HepG2 (cell line): Measurements from ENCODE around the gene RUNX3. TPM values are rescaled to one million over a fixed set of nuclear protein-coding genes. Genes with fewer than 3 reads are reported as not detected.

Source experiments
- ATAC-seq: fragments of 200-7000 bp; cut with Tn5 transposase; 3 replicates; pipeline ENCODE4 v1.9.1; 2020; ENCODE audit warnings: mild to moderate bottlenecking, moderate library complexity
- BruUV-seq: library from RNA; stranded (reverse); fragments of 400-500 nt; replicated peaks from 2 replicates; lab custom pipeline; 2021; lab: Mats Ljungman, UMichigan
- CTCF ChIA-PET: fragments of 300-600 bp; formaldehyde crosslinking; extraction: SDS; loops from one replicate; lab custom pipeline; 2021; ENCODE audit warnings: low total read pairs, inconsistent platforms, low intra/inter-chr PET ratio; lab: Yijun Ruan, JAX
- POLR2A ChIA-PET: fragments of 350-600 bp; sonication (Branson Sonifier 250); formaldehyde crosslinking; loops from one replicate; lab custom pipeline; 2020; ENCODE audit warnings: antibody characterized with exemption, inconsistent platforms; lab: Yijun Ruan, JAX
- DNase-seq: peaks from one replicate; pipeline ENCODE4 v3.0.0-alpha.2; 2015; ENCODE audit warnings: low spot score
- FAIRE-seq: peaks from 3 replicates; lab custom pipeline; 2011; peaks lifted over from hg19 to GRCh38; lab: Jason Lieb, UNC
- H2AFZ ChIP-seq: one replicate; pipeline ENCODE4 v1.6.1; 2011; ENCODE audit warnings: low read length, inconsistent platforms
- H3K27ac ChIP-seq: fragments of 300-600 bp; 3 replicates; pipeline ENCODE4 v1.8.0; 2011; ENCODE audit warnings: mixed run types, mild to moderate bottlenecking, mixed read lengths, low read length, inconsistent platforms; ENCODE audit not compliant: insufficient read depth; ENCODE audit errors: extremely low read length
- H3K27me3 ChIP-seq, 2 experiments: fragments of 200-600 bp in 1 of 2; 2 replicates in 1 of 2; 3 replicates in 1 of 2; pipeline versions ENCODE4 v1.6.0 to v1.8.0; 2011; ENCODE audit warnings: low read length in 2 of 2, mild to moderate bottlenecking in 2 of 2, moderate library complexity in 2 of 2, inconsistent platforms in 1 of 2; ENCODE audit not compliant: insufficient read depth in 2 of 2, control insufficient read depth in 1 of 2
- H3K36me3 ChIP-seq, 2 experiments: fragments of 200-600 bp in 1 of 2; replicated peaks in 1 of 2; 2 replicates in 1 of 2; 3 replicates in 1 of 2; pipeline versions ENCODE4 v1.5.1 to v1.8.0; 2011; ENCODE audit warnings: low read length in 2 of 2, inconsistent platforms in 1 of 2; ENCODE audit not compliant: insufficient read depth in 2 of 2, control insufficient read depth in 1 of 2
- H3K4me1 ChIP-seq: 2 replicates; pipeline ENCODE4 v1.5.1; 2012; ENCODE audit warnings: low read length, inconsistent platforms; ENCODE audit not compliant: insufficient read depth
- H3K4me2 ChIP-seq: 2 replicates; pipeline ENCODE4 v1.6.0; 2011; ENCODE audit warnings: low read depth, low read length, inconsistent platforms
- H3K4me3 ChIP-seq, 3 experiments: fragments of 200-600 bp in 1 of 3; sonication (generic), shearing (Covaris generic) in 1 of 3; replicated peaks in 1 of 3; 2 replicates each; pipeline ENCODE4 v1.5.1; 2011 to 2016; ENCODE audit warnings: low read length in 3 of 3, inconsistent platforms in 2 of 3, low read depth in 2 of 3, mild to moderate bottlenecking in 2 of 3, control low read depth in 1 of 3, mixed read lengths in 1 of 3; ENCODE audit not compliant: insufficient read depth in 1 of 3
- H3K79me2 ChIP-seq: one replicate; pipeline ENCODE4 v1.6.1; 2011; ENCODE audit warnings: low read length, inconsistent platforms; ENCODE audit not compliant: insufficient read depth
- H3K9ac ChIP-seq: 2 replicates; pipeline ENCODE4 v1.6.0; 2011; ENCODE audit warnings: mild to moderate bottlenecking, low read depth, low read length, inconsistent platforms; ENCODE audit not compliant: insufficient read depth
- H3K9me3 ChIP-seq: 2 replicates; pipeline ENCODE4 v1.5.1; 2012; ENCODE audit warnings: mild to moderate bottlenecking, low read length
- H4K20me1 ChIP-seq: 2 replicates; pipeline ENCODE4 v1.6.0; 2011; ENCODE audit warnings: inconsistent platforms, mild to moderate bottlenecking, low read length, moderate library complexity; ENCODE audit not compliant: insufficient read depth
- CSRNP2 ChIP-seq: sonication (generic); formaldehyde crosslinking; conservative IDR thresholded peaks from 2 replicates; pipeline ENCODE4 v1.8.0; 2022; ENCODE audit warnings: low read depth, missing genetic modification reagents
- KDM6A ChIP-seq: IDR thresholded peaks from 2 replicates; pipeline ENCODE4 v1.6.1; 2016; ENCODE audit warnings: low read depth
- MXI1 ChIP-seq: IDR thresholded peaks from 3 replicates; pipeline ENCODE4 v1.6.1; 2012; ENCODE audit warnings: low read depth, low read length, inconsistent platforms, borderline replicate concordance
- SMAD9 ChIP-seq: sonication (generic); formaldehyde crosslinking; IDR thresholded peaks from 2 replicates; pipeline ENCODE4 v1.5.1; 2020; ENCODE audit warnings: mild to moderate bottlenecking, missing genetic modification reagents
- SNRNP70 ChIP-seq: fragments of 200-400 bp; formaldehyde crosslinking; IDR thresholded peaks from 2 replicates; pipeline ENCODE4 v1.6.1; 2017; ENCODE audit warnings: mild to moderate bottlenecking, low read depth, low read length, moderate library complexity
- TEAD2 ChIP-seq: sonication (generic); formaldehyde crosslinking; IDR thresholded peaks from 2 replicates; pipeline ENCODE4 v1.9.0; 2021; ENCODE audit warnings: missing genetic modification reagents
- ZBTB7A ChIP-seq: sonication (generic); formaldehyde crosslinking; IDR thresholded peaks from 2 replicates; pipeline ENCODE4 v1.8.0; 2022; ENCODE audit warnings: mild to moderate bottlenecking, missing genetic modification reagents
- ZNF567 ChIP-seq: sonication (generic); formaldehyde crosslinking; IDR thresholded peaks from 2 replicates; pipeline ENCODE4 v1.8.1; 2023; ENCODE audit warnings: mild to moderate bottlenecking, missing genetic modification reagents, borderline replicate concordance
- WGBS: methylation state at CpG from one replicate; pipeline ENCODE4 v1.1.6; 2017; ENCODE audit warnings: low lambda C conversion rate; 5-methylcytosine and 5-hydroxymethylcytosine counted together
- in situ Hi-C: cut with HindIII; loops from 2 replicates; pipeline ENCODE4 v1.10.0; 2017; ENCODE audit warnings: low pct_unique_long_range_greater_than_20kb; ENCODE audit not compliant: extremely low pct_ligation_motif_present
- intact Hi-C: fragments of 100-400 bp; cut with micrococcal nuclease; formaldehyde crosslinking; loops from one replicate; pipeline ENCODE4 v1.10.0; 2022; ENCODE audit not compliant: unreplicated experiment
- polyA plus RNA-seq, 8 experiments: library from polyadenylated mRNA; depleted of rRNA in 3 of 8; stranded (reverse) in 7 of 8; unstranded in 1 of 8; fragments of >200 nt; fragmentation: Illumina TruSeq in 4 of 8; extraction: Trizol in 4 of 8; gene quantifications; 2 replicates each; pipeline versions ENCODE4 v1.2.1 to v1.2.3, GENCODE V29; 2011 to 2016; ENCODE audit warnings: low read depth in 4 of 8, missing spikeins in 1 of 8, mixed read lengths in 1 of 8; ENCODE audit not compliant: insufficient read depth in 1 of 8
- total RNA-seq, 5 experiments: library from RNA; depleted of rRNA; stranded (reverse); fragments of >200 nt; fragmentation: Illumina TruSeq; extraction: Trizol; gene quantifications; 2 replicates each; pipeline ENCODE4 v1.2.3, GENCODE V29; 2016; ENCODE audit warnings: low read depth in 1 of 5

RUNX3 gene
- total and polyA plus RNA-seq, 2 of the 13 experiments (the other 11 are each of a cell fraction or from before 2014, with no cell fraction given): 0.04 to 0.22 TPM

GRCh38 chr1:24870551-24871195, 59.4 kb downstream of the RUNX3 start:
- 30% methylated on average over 16 of the region's 20 CpGs for WGBS
- POLR2A ChIA-PET: no interaction called here
- Histone ChIP-seq H3K4me3 (peak overlapping the region in 1 of 3 experiments; percentile 22; a peak in 2 of 6 replicates), H2AFZ (no peak overlapping the region), H3K9ac (no peak overlapping the region), H3K79me2 (no peaks in the 10 kb centered on the region), H4K20me1 (no peaks in the 10 kb centered on the region), H3K27ac (no peak overlapping the region), H3K4me1 (peaks cover 61% of the 10 kb centered on the region), H3K4me2 (peak overlapping the region; percentile 45; the same call in 1 of the 2 replicates), H3K27me3 (peaks cover 6 to 52% of the 10 kb centered on the region in 2 experiments; a peak in 3 of 5 replicates), H3K36me3 (no peaks in the 10 kb centered on the region), H3K9me3 (no peaks in the 10 kb centered on the region)
- intact Hi-C loops (no loop called here), in situ Hi-C loops (no loop called here)
- TF ChIP-seq SNRNP70: no peak
- no peak for TF ChIP-seq TEAD2 (CRISPR knock-in tag)
- TF ChIP-seq ZNF567 (CRISPR knock-in tag): no peak
- TF ChIP-seq MXI1: no peak
- TF ChIP-seq SMAD9: no peak
- no peak for TF ChIP-seq CSRNP2 (CRISPR knock-in tag)
- TF ChIP-seq KDM6A (CRISPR knock-in tag): no peak
- no peak for TF ChIP-seq ZBTB7A (CRISPR knock-in tag)
- no TSS peak for BruUV-seq
- CTCF ChIA-PET: no interaction called here
- DNase-seq (no peak), ATAC-seq (no peak), FAIRE-seq (no peak)
